Spleen (tissue), 11 donors: ENCODE measurements around the gene CNBP. TPM values are rescaled to one million over a fixed set of nuclear protein-coding genes. Genes with fewer than 3 reads are reported as not detected.

Source experiments
- DNase-seq: peaks from one replicate; pipeline ENCODE4 v3.0.0-alpha.2; 2020
- H3K27ac ChIP-seq, 8 donors: fragments of 200-600 bp; sonication (generic) in 7 of 8; 1 replicate in 4 of 8; 2 replicates in 4 of 8; pipeline versions ENCODE4 v1.5.0 to v1.8.0; 2016 to 2021; ENCODE audit warnings: inconsistent platforms in 4 of 8, mild to moderate bottlenecking in 4 of 8, moderate library complexity in 1 of 8
- H3K27me3 ChIP-seq, 7 donors: fragments of 200-600 bp; sonication (generic) in 6 of 7; replicated peaks in 1 of 7; 1 replicate in 4 of 7; 2 replicates in 3 of 7; pipeline versions ENCODE4 v1.5.0 to v1.8.0; 2016 to 2021; ENCODE audit warnings: inconsistent platforms in 3 of 7, mild to moderate bottlenecking in 1 of 7
- H3K36me3 ChIP-seq, 6 donors: fragments of 200-600 bp; sonication (generic) in 5 of 6; 1 replicate in 4 of 6; 2 replicates in 2 of 6; pipeline versions ENCODE4 v1.5.0 to v1.8.0; 2016 to 2021; ENCODE audit warnings: inconsistent platforms in 2 of 6
- H3K4me1 ChIP-seq, 6 donors: fragments of 200-600 bp; sonication (generic) in 5 of 6; 1 replicate in 3 of 6; 2 replicates in 3 of 6; pipeline versions ENCODE4 v1.5.0 to v1.8.0; 2016 to 2021; ENCODE audit warnings: inconsistent platforms in 3 of 6
- H3K4me3 ChIP-seq, 8 donors: fragments of 200-600 bp; sonication (generic) in 7 of 8; 1 replicate in 4 of 8; 2 replicates in 4 of 8; pipeline versions ENCODE4 v1.5.0 to v1.8.0; 2016 to 2021; ENCODE audit warnings: inconsistent platforms in 4 of 8, mild to moderate bottlenecking in 4 of 8, moderate library complexity in 2 of 8
- H3K9me3 ChIP-seq, 8 donors: fragments of 200-600 bp; sonication (generic) in 7 of 8; 1 replicate in 4 of 8; 2 replicates in 4 of 8; pipeline versions ENCODE4 v1.5.0 to v1.8.0; 2016 to 2021; ENCODE audit warnings: inconsistent platforms in 4 of 8
- POLR2A ChIP-seq, 3 donors: fragments of 450-650 bp; IDR thresholded peaks; one replicate each; pipeline ENCODE4 v1.5.1; 2017; ENCODE audit warnings: antibody characterized with exemption in 3 of 3, mild to moderate bottlenecking in 1 of 3
- POLR2AphosphoS5 ChIP-seq, 3 donors: sonication (generic); formaldehyde crosslinking; IDR thresholded peaks; one replicate each; pipeline ENCODE4 v1.5.1; 2017; ENCODE audit warnings: antibody characterized with exemption in 3 of 3
- WGBS, 5 donors: extraction: QIAGEN DNeasy Blood & Tissue Kit in 3 of 5; methylation state at CpG; one replicate each; pipeline versions ENCODE4 v1.1.5 to v1.1.7; 2013 to 2018; 5-methylcytosine and 5-hydroxymethylcytosine counted together
- intact Hi-C: fragments of 100-400 bp; cut with DNase I; formaldehyde crosslinking; loops from one replicate; pipeline ENCODE4 v1.15.0; 2023; ENCODE audit warnings: low total_unique reads
- polyA plus RNA-seq, 3 donors: library from polyadenylated mRNA; stranded (reverse); fragments of 200-250 nt; gene quantifications; one replicate each; pipeline ENCODE4 v1.2.1, GENCODE V29; 2013
- small RNA-seq, 4 donors: library from RNA; depleted of rRNA; stranded (forward); fragments of <200 nt; gene quantifications; one replicate each; pipeline ENCODE3, GENCODE V24; 2016
- total RNA-seq, 7 donors: library from RNA; depleted of rRNA in 3 of 7; stranded (reverse); fragments of >200 nt in 3 of 7; fragmentation: NEBNext Ultra II Directional in 4 of 7; extraction: Animal tissue kit (Norgen Biotek cat#: 25700) in 4 of 7; gene quantifications; one replicate each; pipeline versions ENCODE4 v1.1.0 to v1.2.1, GENCODE V29; 2016 to 2021
- TF ChIP-seq, protein P1 (sequence below), 11 experiments: fragments of 200-600 bp in 7 of 11; fragments of 450-650 bp in 4 of 11; sonication (generic) in 4 of 11; IDR thresholded peaks in 8 of 11; conservative IDR thresholded peaks in 3 of 11; 1 replicate in 7 of 11; 2 replicates in 4 of 11; pipeline versions ENCODE4 v1.4.0 to v1.8.0; 2016 to 2021; ENCODE audit warnings: antibody characterized with exemption in 11 of 11, inconsistent platforms in 4 of 11, mild to moderate bottlenecking in 1 of 11
- donor health status: healthy with polysubstance abuse.
- donor health status: DM: no; HTN: no; CAD: no; lungs with moderate emphysema.
- donor health status: DM: no; HTN: no; CAD: no.
- donor health status: Bipolar disorder and iron deficiency.
- donor health status: healthy.
- donor health status: DM: no; HTN: no; CAD: no.
- donor health status: DM: yes; HTN: yes; CAD: no.

Gene CNBP
- total and polyA plus RNA-seq, 10 donors = 252 to 420 (median 312) TPM

DNA sequence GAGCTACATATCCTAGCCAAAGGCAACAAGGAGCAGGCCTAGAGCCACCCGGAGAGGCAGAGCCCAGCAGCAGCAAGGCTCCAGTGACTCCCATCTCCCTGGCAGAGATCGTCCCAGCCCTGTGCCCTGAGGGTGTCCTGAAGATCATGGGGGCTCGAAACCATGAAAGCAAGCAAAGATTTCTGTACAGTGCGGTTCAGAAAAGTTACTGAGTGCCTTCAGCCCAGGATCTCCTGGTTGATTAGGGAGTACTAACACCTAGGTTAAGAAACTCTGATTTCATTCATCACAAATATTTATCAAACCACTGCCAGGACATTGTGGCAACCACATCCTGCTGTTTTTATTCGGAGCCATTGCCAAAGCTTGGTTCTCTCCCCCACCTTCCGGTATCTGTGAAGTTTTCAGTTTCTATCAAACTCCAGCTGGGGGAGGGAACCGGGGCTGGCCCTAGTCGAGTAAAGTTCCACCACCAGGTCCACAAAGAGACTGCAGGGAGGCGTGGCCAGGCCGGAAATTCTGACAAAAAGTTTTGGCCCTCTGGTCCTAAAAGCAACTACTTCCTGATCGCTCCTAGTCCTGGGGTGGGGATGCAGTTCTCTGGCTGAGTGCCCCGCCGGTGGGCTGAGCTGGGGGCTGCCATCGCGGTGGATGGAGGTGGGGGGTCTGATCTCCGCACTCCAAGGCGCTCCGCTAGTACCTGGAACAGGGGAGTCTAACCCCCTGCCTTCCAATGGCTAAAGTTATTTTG lies 63.3 kb downstream of the CNBP start:
- 0 to 2% (median 1%) methylated on average over 15 to 18 of the region's 18 CpGs for WGBS, 5 donors
- intact Hi-C loops = no loop called here
- Histone ChIP-seq H3K27ac (peak overlapping the region; percentile 87 to 97 (median 94)), H3K9me3 (no peaks in the 10 kb centered on the region), H3K4me1 (peaks cover 44 to 72% (median 64%) of the 10 kb centered on the region in 6 donors), H3K36me3 (peaks cover 0 to 29% (median under 1%) of the 10 kb centered on the region in 6 donors), H3K4me3 (peak overlapping the region; percentile 65 to 94 (median 84)), H3K27me3 (no peaks in the 10 kb centered on the region)
- TF ChIP-seq POLR2AphosphoS5 (IDR thresholded peaks at IDR 0.05) = peak; percentile 85 to 93 (median 87)
- TF ChIP-seq, protein P1, sequence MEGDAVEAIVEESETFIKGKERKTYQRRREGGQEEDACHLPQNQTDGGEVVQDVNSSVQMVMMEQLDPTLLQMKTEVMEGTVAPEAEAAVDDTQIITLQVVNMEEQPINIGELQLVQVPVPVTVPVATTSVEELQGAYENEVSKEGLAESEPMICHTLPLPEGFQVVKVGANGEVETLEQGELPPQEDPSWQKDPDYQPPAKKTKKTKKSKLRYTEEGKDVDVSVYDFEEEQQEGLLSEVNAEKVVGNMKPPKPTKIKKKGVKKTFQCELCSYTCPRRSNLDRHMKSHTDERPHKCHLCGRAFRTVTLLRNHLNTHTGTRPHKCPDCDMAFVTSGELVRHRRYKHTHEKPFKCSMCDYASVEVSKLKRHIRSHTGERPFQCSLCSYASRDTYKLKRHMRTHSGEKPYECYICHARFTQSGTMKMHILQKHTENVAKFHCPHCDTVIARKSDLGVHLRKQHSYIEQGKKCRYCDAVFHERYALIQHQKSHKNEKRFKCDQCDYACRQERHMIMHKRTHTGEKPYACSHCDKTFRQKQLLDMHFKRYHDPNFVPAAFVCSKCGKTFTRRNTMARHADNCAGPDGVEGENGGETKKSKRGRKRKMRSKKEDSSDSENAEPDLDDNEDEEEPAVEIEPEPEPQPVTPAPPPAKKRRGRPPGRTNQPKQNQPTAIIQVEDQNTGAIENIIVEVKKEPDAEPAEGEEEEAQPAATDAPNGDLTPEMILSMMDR (IDR thresholded peaks at IDR 0.05 in 8 of 11, conservative IDR thresholded peaks at IDR 0.05 in 3 of 11) = peak in 10 of 11 experiments; percentile 38 to 77 (median 50)
- peak; percentile 57 to 83 (median 82) for TF ChIP-seq POLR2A (IDR thresholded peaks at IDR 0.05)
- DNase-seq = peak; percentile 97

DNA sequence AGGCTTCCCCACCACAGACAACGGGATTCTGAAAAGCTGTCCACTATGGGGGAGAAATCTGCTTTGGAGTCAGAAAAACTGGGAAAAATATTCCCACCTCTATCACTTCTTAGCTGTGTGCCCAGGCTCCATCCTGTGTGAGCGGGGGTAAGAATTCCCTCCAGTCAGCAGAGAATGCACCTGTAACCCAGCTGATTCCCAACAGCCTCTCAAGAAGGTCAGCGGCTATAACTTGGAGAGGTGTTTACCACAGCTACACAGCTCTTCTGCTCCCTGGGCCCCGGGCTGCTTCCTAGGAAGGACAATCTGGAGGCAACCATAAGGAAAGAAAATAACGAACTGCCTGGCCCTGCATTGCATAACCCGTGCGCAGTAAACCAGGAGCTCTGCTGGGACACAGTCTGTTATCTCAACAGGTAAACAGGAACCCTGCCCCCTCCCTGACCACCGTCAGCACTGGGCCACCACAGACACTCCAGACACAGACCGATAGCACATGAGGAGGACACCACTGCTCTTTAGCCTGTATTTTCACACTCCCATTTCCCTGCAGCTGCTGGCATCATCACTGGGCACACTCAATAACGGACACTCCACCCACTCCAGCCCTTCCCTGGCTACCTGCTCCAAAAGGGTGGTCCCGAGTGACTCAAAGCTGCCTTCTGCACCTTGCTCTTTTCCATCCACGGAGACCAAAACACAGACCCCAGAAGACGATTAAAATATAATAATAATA lies 64.2 kb downstream of the CNBP start:
- peak; percentile 81 for DNase-seq
- Histone ChIP-seq H3K27me3 (no peaks in the 10 kb centered on the region), H3K27ac (peak overlapping the region; percentile 20 to 97 (median 94)), H3K9me3 (no peaks in the 10 kb centered on the region), H3K4me1 (peaks cover 44 to 81% (median 70%) of the 10 kb centered on the region in 6 donors), H3K4me3 (peak overlapping the region; percentile 65 to 94 (median 84)), H3K36me3 (peaks cover 0 to 38% (median 4%) of the 10 kb centered on the region in 6 donors)
- intact Hi-C loops = no loop called here
- 35 to 41% (median 38%) methylated on average over 13 of the region's 13 CpGs for WGBS, 5 donors
- TF ChIP-seq, protein P1 (IDR thresholded peaks at IDR 0.05 in 8 of 11, conservative IDR thresholded peaks at IDR 0.05 in 3 of 11) = no peak
- peak in 1 of 3 donors; percentile 23 for TF ChIP-seq POLR2AphosphoS5 (IDR thresholded peaks at IDR 0.05)

DNA sequence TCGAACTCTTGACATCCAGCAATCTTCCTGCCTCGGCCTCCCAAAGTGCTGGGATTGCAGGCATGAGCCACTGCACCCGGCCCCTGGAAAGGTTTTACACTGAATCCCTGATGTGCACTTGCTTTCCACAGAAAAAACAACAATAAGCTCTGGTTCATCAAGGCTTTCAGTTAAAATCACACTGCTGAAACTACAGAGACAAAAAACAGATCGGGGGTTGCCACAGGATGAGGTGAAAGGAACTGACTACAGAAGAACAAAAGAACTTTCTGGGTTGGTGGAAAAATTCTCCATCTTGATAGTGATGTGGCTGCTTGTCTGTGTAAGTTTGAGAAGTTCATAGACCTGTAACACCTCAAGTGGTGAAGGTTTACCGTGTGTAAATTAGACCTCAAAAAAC lies 65.0 kb downstream of the CNBP start:
- intact Hi-C loops = no loop called here
- Histone ChIP-seq H3K27ac (peak overlapping the region in 7 of 8 donors; percentile 92 to 97 (median 94)), H3K4me3 (peak overlapping the region in 3 of 8 donors; percentile 80 to 94 (median 86)), H3K27me3 (no peaks in the 10 kb centered on the region), H3K4me1 (peaks cover 44 to 86% (median 72%) of the 10 kb centered on the region in 6 donors), H3K36me3 (peaks cover 0 to 46% (median 6%) of the 10 kb centered on the region in 6 donors), H3K9me3 (no peaks in the 10 kb centered on the region)
- TF ChIP-seq POLR2A (IDR thresholded peaks at IDR 0.05) = no peak
- TF ChIP-seq POLR2AphosphoS5 (IDR thresholded peaks at IDR 0.05) = no peak
- TF ChIP-seq, protein P1 (IDR thresholded peaks at IDR 0.05 in 8 of 11, conservative IDR thresholded peaks at IDR 0.05 in 3 of 11) = no peak
- no peak for DNase-seq
- 62 to 75% (median 73%) methylated on average over 5 of the region's 5 CpGs for WGBS, 5 donors

Small RNA genes lying within 50 kb of the gene (small RNA-seq; reads per million reads assigned to genes)
- gene RPS27P12 = 0 reads per million in 4 donors

Other genes with a start within 250 kb of the CNBP start
- gene CFAP92, start 189.8 kb downstream of the CNBP start, total RNA-seq = 1 to 10 TPM; 1.1 to 3.1 (median 1.3) TPM
- gene CFAP92, start 189.8 kb downstream of the CNBP start, polyA plus RNA-seq = under 1 TPM; 0.29 to 0.63 (median 0.45) TPM
- 10 to 100 TPM in 2 of 7 donors, 1 to 10 TPM in 5; 3.7 to 11.2 (median 7.6) TPM for gene EFCC1, start 182.6 kb downstream of the CNBP start, total RNA-seq
- 1 to 10 TPM; 2.0 to 8.9 (median 8.7) TPM for gene EFCC1, start 182.6 kb downstream of the CNBP start, polyA plus RNA-seq
- 10 to 100 TPM in 1 of 7 donors, 1 to 10 TPM in 6; 4.2 to 14.9 (median 7.9) TPM for gene GP9, start 123.1 kb downstream of the CNBP start, total RNA-seq
- gene GP9, start 123.1 kb downstream of the CNBP start, polyA plus RNA-seq = 1 to 10 TPM; 1.4 to 5.5 (median 2.2) TPM
- 10 to 100 TPM; 26.7 to 49.6 (median 31.9) TPM for gene RAB43, start 62.1 kb downstream of the CNBP start, total RNA-seq
- 10 to 100 TPM in 1 of 3 donors, 1 to 10 TPM in 2; 3.1 to 12.5 (median 3.2) TPM for gene RAB43, start 62.1 kb downstream of the CNBP start, polyA plus RNA-seq
- 10 to 100 TPM; 21.4 to 33.8 (median 30.0) TPM for gene ISY1, start 22.8 kb downstream of the CNBP start, total RNA-seq
- gene ISY1, start 22.8 kb downstream of the CNBP start, polyA plus RNA-seq = 10 to 100 TPM; 22.2 to 29.8 (median 25.2) TPM
- 100 to 1,000 TPM in 5 of 7 donors, 10 to 100 TPM in 2; 90.8 to 134 (median 116) TPM for gene COPG1, start 65.7 kb upstream of the CNBP start, total RNA-seq
- 10 to 100 TPM; 47.8 to 52.3 (median 49.8) TPM for gene COPG1, start 65.7 kb upstream of the CNBP start, polyA plus RNA-seq
- gene HMCES, start 95.0 kb upstream of the CNBP start, total RNA-seq = 10 to 100 TPM; 24.0 to 31.9 (median 30.7) TPM
- gene HMCES, start 95.0 kb upstream of the CNBP start, polyA plus RNA-seq = 10 to 100 TPM; 16.1 to 60.7 (median 18.8) TPM
- gene EFCAB12, start 244.7 kb upstream of the CNBP start, total RNA-seq = 1 to 10 TPM in 4 of 7 donors, under 1 TPM in 3; 0.52 to 2.1 (median 1.6) TPM
- 1 to 10 TPM in 1 of 3 donors, under 1 TPM in 2; 0.20 to 1.0 (median 0.99) TPM for gene EFCAB12, start 244.7 kb upstream of the CNBP start, polyA plus RNA-seq